IMR-90 (cell line): ENCODE results near the gene BPI.

ENCODE experiments used
- CEBPB ChIP-seq: IDR thresholded peaks from 2 replicates; pipeline ENCODE4 v1.6.1; 2012; ENCODE audit warnings: low read depth, low read length, improper control_type of control experiment
- CHD1 ChIP-seq: IDR thresholded peaks from 2 replicates; pipeline ENCODE4 v1.6.1; 2012; ENCODE audit warnings: low read depth, low read length, improper control_type of control experiment
- CTCF ChIP-seq: conservative IDR thresholded peaks from 2 replicates; pipeline ENCODE4 v1.5.1; 2012; ENCODE audit warnings: mild to moderate bottlenecking, low read depth, low read length, improper control_type of control experiment
- MAZ ChIP-seq: IDR thresholded peaks from 2 replicates; pipeline ENCODE4 v1.6.1; 2012; ENCODE audit warnings: low read depth, mild to moderate bottlenecking, low read length, improper control_type of control experiment, moderate library complexity, borderline replicate concordance
- POLR2A ChIP-seq: IDR thresholded peaks from 2 replicates; pipeline ENCODE4 v1.6.1; 2012; ENCODE audit warnings: mild to moderate bottlenecking, low read depth, low read length
- SMC3 ChIP-seq: fragments of 150-350 bp; IDR thresholded peaks from 2 replicates; pipeline ENCODE4 v1.6.1; 2016; ENCODE audit warnings: low read depth, mild to moderate bottlenecking, antibody characterized with exemption, low read length, moderate library complexity
- TF ChIP-seq, protein P1 (sequence below): fragments of 150-350 bp; IDR thresholded peaks from 2 replicates; pipeline ENCODE4 v1.6.1; 2016; ENCODE audit warnings: low read depth, mild to moderate bottlenecking, low read length, moderate library complexity, borderline replicate concordance

DNA sequence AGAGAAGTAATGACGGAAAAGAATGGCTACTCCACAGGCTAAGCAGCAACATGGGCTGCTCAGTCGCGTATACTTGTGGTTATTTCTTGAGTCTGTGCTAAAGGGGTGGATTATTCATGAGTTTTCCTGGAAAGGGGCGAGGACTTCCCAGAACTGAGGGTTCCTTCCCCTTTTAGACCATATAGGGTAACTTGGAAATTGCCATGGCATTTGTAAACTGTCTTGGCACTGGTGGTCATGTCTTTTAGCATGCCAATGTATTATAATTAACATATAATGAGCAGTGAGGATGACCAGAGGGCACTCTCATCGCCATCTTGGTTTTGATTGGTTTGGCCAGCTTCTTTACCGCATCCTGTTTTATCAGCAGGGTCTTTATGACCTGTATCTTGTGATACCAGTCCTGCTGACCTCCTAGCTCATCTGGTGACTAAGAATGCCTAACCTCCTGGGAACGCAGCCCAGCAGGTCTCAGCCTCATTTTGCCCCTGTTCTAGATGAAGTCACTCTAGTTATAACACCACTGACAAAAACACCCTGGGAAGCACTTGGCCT is 53.8 kb downstream of the BPI start:
- TF ChIP-seq CTCF (no peak), MAZ (no peak), CEBPB (no peak), CHD1 (no peak), SMC3 (no peak), POLR2A (no peak)
- TF ChIP-seq, protein P1, sequence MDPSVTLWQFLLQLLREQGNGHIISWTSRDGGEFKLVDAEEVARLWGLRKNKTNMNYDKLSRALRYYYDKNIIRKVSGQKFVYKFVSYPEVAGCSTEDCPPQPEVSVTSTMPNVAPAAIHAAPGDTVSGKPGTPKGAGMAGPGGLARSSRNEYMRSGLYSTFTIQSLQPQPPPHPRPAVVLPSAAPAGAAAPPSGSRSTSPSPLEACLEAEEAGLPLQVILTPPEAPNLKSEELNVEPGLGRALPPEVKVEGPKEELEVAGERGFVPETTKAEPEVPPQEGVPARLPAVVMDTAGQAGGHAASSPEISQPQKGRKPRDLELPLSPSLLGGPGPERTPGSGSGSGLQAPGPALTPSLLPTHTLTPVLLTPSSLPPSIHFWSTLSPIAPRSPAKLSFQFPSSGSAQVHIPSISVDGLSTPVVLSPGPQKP = no peak
